AG10803 (cell line): ENCODE data around the gene TCF7L2.
A peak's percentile ranks its signal among the peaks of the same experiment; 100 is the strongest.

Source experiments
- DNase-seq: peaks from one replicate; pipeline ENCODE4 v3.0.0; 2010; ENCODE audit warnings: low read depth
- H3K4me3 ChIP-seq: 2 replicates; pipeline ENCODE4 v1.5.1; 2011; ENCODE audit warnings: mild to moderate bottlenecking, low read length, control low read depth
- CTCF ChIP-seq: conservative IDR thresholded peaks from 2 replicates; pipeline ENCODE4 v1.5.1; 2011; ENCODE audit warnings: mild to moderate bottlenecking, low read length, control low read depth, inconsistent platforms

Gene TCF7L2

GRCh38 chr10:112949875-112950507, at the start of gene TCF7L2:
Gene TCF7L2 (plus strand): TSS chr10:112950247. CDS start chr10:112950757, 510 bp downstream.
- peak; percentile 96 for DNase-seq
- peak within 1 kb of the TSS; percentile 90 for H3K4me3 ChIP-seq
- TF ChIP-seq CTCF = 0 out of 2 replicates have a peak, but pooled peaks have one; percentile 11

- H3K4me3 ChIP-seq = no peak overlapping the region
- DNase-seq = no peak
- no peak for TF ChIP-seq CTCF
Observed at GRCh38 chr10:112902730-112903129, 47.3 kb upstream of the TCF7L2 start.

- no peak for DNase-seq
- TF ChIP-seq CTCF = no peak
- H3K4me3 ChIP-seq = no peak overlapping the region
Observed at GRCh38 chr10:112904000-112904399, 46.0 kb upstream of the TCF7L2 start.

- H3K4me3 ChIP-seq = no peak overlapping the region
- DNase-seq = no peak
- no peak for TF ChIP-seq CTCF
Observed at GRCh38 chr10:112906945-112907344, 43.1 kb upstream of the TCF7L2 start.

GRCh38 chr10:112907893-112908292, 42.2 kb upstream of the TCF7L2 start:
- H3K4me3 ChIP-seq = no peak overlapping the region
- DNase-seq = peak; percentile 13
- TF ChIP-seq CTCF = no peak

GRCh38 chr10:112911206-112911605, 38.8 kb upstream of the TCF7L2 start:
- DNase-seq = no peak

More at GRCh38 chr10:112911206-112911605, 38.8 kb upstream of the TCF7L2 start:
- no peak overlapping the region for H3K4me3 ChIP-seq
- TF ChIP-seq CTCF = no peak
